MCF 10A (cell line): Measurements from ENCODE around the gene DNASE1L3. TPM values are rescaled to one million over a fixed set of nuclear protein-coding genes. Genes with fewer than 3 reads are reported as not detected.

Experiments
- BruUV-seq: library from RNA; stranded (reverse); fragments of 400-500 nt; replicated peaks from 2 replicates; lab custom pipeline; 2021; lab: Mats Ljungman, UMichigan
- CTCF ChIA-PET: fragments of 300-600 bp; sonication (Branson Sonifier 250); formaldehyde crosslinking; extraction: SDS; loops from one replicate; lab custom pipeline; 2021; ENCODE audit warnings: antibody characterized with exemption, inconsistent platforms; lab: Yijun Ruan, JAX
- POLR2A ChIA-PET: fragments of 300-600, 350-650 bp; sonication (Branson Sonifier 250); formaldehyde crosslinking; extraction: SDS; loops from one replicate; lab custom pipeline; 2020; ENCODE audit warnings: antibody characterized with exemption, inconsistent platforms; lab: Yijun Ruan, JAX
- DNase-seq: peaks from one replicate; pipeline ENCODE4 v3.0.0-alpha.2; 2018; ENCODE audit not compliant: unreplicated experiment
- H3K27ac Mint-ChIP-seq: one replicate; pipeline ENCODE4 v1.8.0; 2022; ENCODE audit warnings: mild to moderate bottlenecking, low read depth, mixed read lengths; ENCODE audit not compliant: unreplicated experiment
- H3K27me3 Mint-ChIP-seq: one replicate; pipeline ENCODE4 v1.8.0; 2022; ENCODE audit warnings: mixed read lengths; ENCODE audit not compliant: insufficient read depth, unreplicated experiment
- H3K36me3 Mint-ChIP-seq: one replicate; pipeline ENCODE4 v1.8.0; 2022; ENCODE audit warnings: mild to moderate bottlenecking, moderate library complexity, mixed read lengths; ENCODE audit not compliant: insufficient read depth, unreplicated experiment
- H3K4me1 Mint-ChIP-seq: one replicate; pipeline ENCODE4 v1.8.0; 2022; ENCODE audit warnings: mixed read lengths; ENCODE audit not compliant: insufficient read depth, unreplicated experiment
- H3K4me3 Mint-ChIP-seq: one replicate; pipeline ENCODE4 v1.8.0; 2022; ENCODE audit warnings: mild to moderate bottlenecking, moderate library complexity, mixed read lengths; ENCODE audit not compliant: unreplicated experiment
- H3K9me3 Mint-ChIP-seq: one replicate; pipeline ENCODE4 v1.8.0; 2022; ENCODE audit warnings: mixed read lengths; ENCODE audit not compliant: unreplicated experiment
- intact Hi-C: fragments of 100-400 bp; cut with micrococcal nuclease; formaldehyde crosslinking; loops from 2 replicates; pipeline ENCODE4 v1.14.1; 2022
- total RNA-seq: library from RNA; stranded (reverse); gene quantifications from 2 replicates; pipeline ENCODE4 v1.2.3, GENCODE V29; 2022
- TF ChIP-seq, protein P1 (sequence below): fragments of 200-600 bp; IDR thresholded peaks from one replicate; pipeline ENCODE4 v1.8.0; 2022; ENCODE audit warnings: antibody characterized with exemption, mild to moderate bottlenecking; ENCODE audit not compliant: unreplicated experiment

DNASE1L3 gene
- total RNA-seq, 1 experiment from 2014 or later = not detected

DNA sequence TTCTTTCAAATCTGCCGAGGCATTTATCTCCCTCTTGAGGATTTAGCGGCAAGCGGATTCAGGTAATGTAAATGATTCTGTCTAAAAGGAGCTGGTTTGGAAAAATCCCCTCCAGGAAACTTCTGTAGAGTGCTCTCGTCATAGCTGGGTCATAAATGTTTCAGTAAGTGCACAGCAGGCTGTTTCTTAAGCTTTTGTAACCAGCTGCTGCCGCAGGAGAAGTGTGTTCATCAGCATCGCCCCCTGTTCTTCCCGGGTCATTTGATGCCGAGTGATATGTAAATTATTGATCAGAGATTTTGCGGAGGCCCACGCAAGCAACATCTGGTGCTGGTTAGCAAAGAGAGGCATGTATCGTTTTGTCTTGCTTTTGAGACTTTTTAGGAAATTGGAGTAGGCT lies 53.1 kb downstream of the DNASE1L3 start:
- H3K27me3 Mint-ChIP-seq = no peaks in the 10 kb centered on the region
- no peaks in the 10 kb centered on the region for H3K9me3 Mint-ChIP-seq
- BruUV-seq = no TSS peak
- intact Hi-C loops = no loop called here
- H3K4me1 Mint-ChIP-seq = peaks cover 23% of the 10 kb centered on the region
- H3K4me3 Mint-ChIP-seq = no peak overlapping the region
- DNase-seq = no peak
- peaks cover 89% of the 10 kb centered on the region for H3K36me3 Mint-ChIP-seq
- H3K27ac Mint-ChIP-seq = peak overlapping the region; percentile 46
- CTCF ChIA-PET = interaction anchor here (1.0 to 4.2 kb wide), 4 partner anchors 10 to 195 kb away, joined by 3 to 26 read pairs (median 10); no protein-coding TSS in a partner anchor
- TF ChIP-seq, protein P1, sequence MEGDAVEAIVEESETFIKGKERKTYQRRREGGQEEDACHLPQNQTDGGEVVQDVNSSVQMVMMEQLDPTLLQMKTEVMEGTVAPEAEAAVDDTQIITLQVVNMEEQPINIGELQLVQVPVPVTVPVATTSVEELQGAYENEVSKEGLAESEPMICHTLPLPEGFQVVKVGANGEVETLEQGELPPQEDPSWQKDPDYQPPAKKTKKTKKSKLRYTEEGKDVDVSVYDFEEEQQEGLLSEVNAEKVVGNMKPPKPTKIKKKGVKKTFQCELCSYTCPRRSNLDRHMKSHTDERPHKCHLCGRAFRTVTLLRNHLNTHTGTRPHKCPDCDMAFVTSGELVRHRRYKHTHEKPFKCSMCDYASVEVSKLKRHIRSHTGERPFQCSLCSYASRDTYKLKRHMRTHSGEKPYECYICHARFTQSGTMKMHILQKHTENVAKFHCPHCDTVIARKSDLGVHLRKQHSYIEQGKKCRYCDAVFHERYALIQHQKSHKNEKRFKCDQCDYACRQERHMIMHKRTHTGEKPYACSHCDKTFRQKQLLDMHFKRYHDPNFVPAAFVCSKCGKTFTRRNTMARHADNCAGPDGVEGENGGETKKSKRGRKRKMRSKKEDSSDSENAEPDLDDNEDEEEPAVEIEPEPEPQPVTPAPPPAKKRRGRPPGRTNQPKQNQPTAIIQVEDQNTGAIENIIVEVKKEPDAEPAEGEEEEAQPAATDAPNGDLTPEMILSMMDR = no peak
- POLR2A ChIA-PET = interaction anchor here (1.4 kb wide), 1 partner anchor 149 kb away, joined by 3 read pairs; the partner anchor contains the start of gene FLNB

DNA sequence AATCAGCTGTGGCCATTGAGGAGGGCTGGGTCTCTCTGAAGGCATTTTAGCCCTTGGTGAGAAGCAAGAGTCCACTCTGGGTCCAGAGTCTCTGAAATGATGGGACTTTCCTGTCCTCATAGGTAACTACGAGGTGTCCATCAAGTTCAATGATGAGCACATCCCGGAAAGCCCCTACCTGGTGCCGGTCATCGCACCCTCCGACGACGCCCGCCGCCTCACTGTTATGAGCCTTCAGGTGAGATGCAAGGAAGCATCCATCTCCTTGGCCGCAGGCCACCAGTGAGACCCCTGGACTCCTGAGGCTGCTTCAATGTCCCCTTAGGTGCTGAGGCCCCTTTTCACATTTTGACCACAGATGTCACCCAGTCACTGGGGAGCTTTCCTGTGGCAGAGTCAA lies 54.9 kb downstream of the DNASE1L3 start:
- Mint-ChIP-seq H3K9me3 (no peaks in the 10 kb centered on the region), H3K36me3 (peaks cover 95% of the 10 kb centered on the region), H3K4me1 (peaks cover 8% of the 10 kb centered on the region), H3K27ac (no peak overlapping the region), H3K4me3 (no peak overlapping the region), H3K27me3 (no peaks in the 10 kb centered on the region)
- DNase-seq = no peak
- POLR2A ChIA-PET = no interaction called here
- CTCF ChIA-PET = interaction anchor here (4.2 kb wide), 1 partner anchor 12 kb away, joined by 26 read pairs; no protein-coding TSS in a partner anchor
- TF ChIP-seq, protein P1 = no peak
- no TSS peak for BruUV-seq
- intact Hi-C loops = no loop called here

DNA sequence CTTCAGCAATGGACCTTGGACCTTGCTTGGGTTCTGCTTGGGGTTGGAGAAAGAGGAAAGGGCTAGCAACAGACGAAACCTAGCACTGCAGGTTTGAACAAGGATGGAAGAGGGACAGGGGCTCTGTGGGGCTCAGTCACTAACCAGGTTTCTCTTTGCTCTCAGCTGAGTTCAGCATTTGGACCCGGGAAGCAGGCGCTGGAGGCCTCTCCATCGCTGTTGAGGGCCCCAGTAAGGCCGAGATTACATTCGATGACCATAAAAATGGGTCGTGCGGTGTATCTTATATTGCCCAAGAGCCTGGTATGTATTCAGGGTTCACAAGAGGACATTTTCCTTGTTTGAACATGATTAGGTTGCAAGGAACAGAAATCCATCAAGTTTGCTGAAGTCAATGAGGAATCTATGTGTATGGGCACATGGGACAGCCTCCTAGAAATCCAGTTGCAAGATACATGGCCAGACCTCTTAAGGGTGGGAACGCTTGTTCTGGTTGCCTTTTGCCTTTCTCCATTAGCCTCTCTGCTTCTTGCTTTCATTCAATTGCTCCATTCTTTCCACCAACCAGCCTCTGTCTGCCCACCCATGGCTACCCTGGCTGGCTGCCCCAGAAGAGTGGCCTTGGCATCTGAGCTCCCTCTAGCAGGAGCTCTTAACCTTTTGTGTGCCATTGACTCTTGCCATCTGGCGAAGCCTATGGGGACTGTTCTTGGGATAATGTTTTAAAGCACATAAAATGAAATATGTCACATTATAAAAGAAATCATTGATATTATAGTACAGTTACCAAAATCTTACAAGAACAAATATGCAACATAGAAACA lies 55.9 kb downstream of the DNASE1L3 start:
- intact Hi-C loops = no loop called here
- TF ChIP-seq, protein P1 = no peak
- H3K36me3 Mint-ChIP-seq = peaks cover 96% of the 10 kb centered on the region
- no TSS peak for BruUV-seq
- H3K27me3 Mint-ChIP-seq = no peaks in the 10 kb centered on the region
- no peaks in the 10 kb centered on the region for H3K4me1 Mint-ChIP-seq
- CTCF ChIA-PET = interaction anchor here (1.6 kb wide), 1 partner anchor 12 kb away, joined by 4 read pairs; no protein-coding TSS in a partner anchor
- no peak for DNase-seq
- no peaks in the 10 kb centered on the region for H3K9me3 Mint-ChIP-seq
- POLR2A ChIA-PET = no interaction called here
- no peak overlapping the region for H3K4me3 Mint-ChIP-seq
- H3K27ac Mint-ChIP-seq = no peak overlapping the region

DNA sequence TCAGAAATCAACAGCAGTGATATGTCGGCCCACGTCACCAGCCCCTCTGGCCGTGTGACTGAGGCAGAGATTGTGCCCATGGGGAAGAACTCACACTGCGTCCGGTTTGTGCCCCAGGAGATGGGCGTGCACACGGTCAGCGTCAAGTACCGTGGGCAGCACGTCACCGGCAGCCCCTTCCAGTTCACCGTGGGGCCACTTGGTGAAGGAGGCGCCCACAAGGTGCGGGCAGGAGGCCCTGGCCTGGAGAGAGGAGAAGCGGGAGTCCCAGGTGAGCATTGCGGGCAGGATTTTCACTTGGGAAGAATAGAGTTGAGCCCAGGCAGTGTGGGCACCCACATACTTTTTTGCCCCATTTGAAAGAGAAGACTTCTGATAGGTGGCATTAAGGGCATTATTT lies 57.4 kb downstream of the DNASE1L3 start:
- intact Hi-C loops = no loop called here
- H3K27ac Mint-ChIP-seq = no peak overlapping the region
- peaks cover 96% of the 10 kb centered on the region for H3K36me3 Mint-ChIP-seq

More for the DNA sequence above, 57.4 kb downstream of the DNASE1L3 start:
- H3K9me3 Mint-ChIP-seq = no peaks in the 10 kb centered on the region
- H3K4me3 Mint-ChIP-seq = no peak overlapping the region
- DNase-seq = no peak
- TF ChIP-seq, protein P1 = no peak
- no peaks in the 10 kb centered on the region for H3K4me1 Mint-ChIP-seq
- ChIA-PET CTCF (interaction anchor here (0.6 to 1.6 kb wide), 2 partner anchors 14 to 432 kb away, joined by 3 to 4 read pairs; no protein-coding TSS in a partner anchor), POLR2A (interaction anchor here (0.7 kb wide), 1 partner anchor 50 kb away, joined by 3 read pairs; no protein-coding TSS in a partner anchor)
- no TSS peak for BruUV-seq
- no peaks in the 10 kb centered on the region for H3K27me3 Mint-ChIP-seq
